Breast epithelium (tissue), 3 donors: Measurements from ENCODE around the gene PTPRO.

Source experiments
- CTCF ChIP-seq, 3 donors: fragments of 450-650 bp; IDR thresholded peaks; one replicate each; pipeline ENCODE4 v1.5.1; 2016 to 2017; ENCODE audit warnings: antibody characterized with exemption in 3 of 3, mild to moderate bottlenecking in 3 of 3, moderate library complexity in 3 of 3
- POLR2AphosphoS5 ChIP-seq, 3 donors: sonication (generic); formaldehyde crosslinking; IDR thresholded peaks; one replicate each; pipeline ENCODE4 v1.6.1; 2017; ENCODE audit warnings: antibody characterized with exemption in 3 of 3

GRCh38 chr12:15530361-15530760 lies 208.1 kb downstream of the PTPRO start:
- no peak for TF ChIP-seq CTCF (IDR thresholded peaks at IDR 0.05)
- TF ChIP-seq POLR2AphosphoS5 (IDR thresholded peaks at IDR 0.05) = no peak
